A549 (cell line): ENCODE data around the gene TCF3.

Experiments used
- POLR2A ChIP-seq: IDR thresholded peaks from 2 replicates; pipeline ENCODE4 v1.6.1; 2012; ENCODE audit warnings: mild to moderate bottlenecking, low read length
- TF ChIP-seq, protein P1 (sequence below): fragments of >200 bp; sonication (Bioruptor Twin); formaldehyde crosslinking; IDR thresholded peaks from 3 replicates; pipeline ENCODE4 v1.5.1; 2016

- TF ChIP-seq, protein P1, sequence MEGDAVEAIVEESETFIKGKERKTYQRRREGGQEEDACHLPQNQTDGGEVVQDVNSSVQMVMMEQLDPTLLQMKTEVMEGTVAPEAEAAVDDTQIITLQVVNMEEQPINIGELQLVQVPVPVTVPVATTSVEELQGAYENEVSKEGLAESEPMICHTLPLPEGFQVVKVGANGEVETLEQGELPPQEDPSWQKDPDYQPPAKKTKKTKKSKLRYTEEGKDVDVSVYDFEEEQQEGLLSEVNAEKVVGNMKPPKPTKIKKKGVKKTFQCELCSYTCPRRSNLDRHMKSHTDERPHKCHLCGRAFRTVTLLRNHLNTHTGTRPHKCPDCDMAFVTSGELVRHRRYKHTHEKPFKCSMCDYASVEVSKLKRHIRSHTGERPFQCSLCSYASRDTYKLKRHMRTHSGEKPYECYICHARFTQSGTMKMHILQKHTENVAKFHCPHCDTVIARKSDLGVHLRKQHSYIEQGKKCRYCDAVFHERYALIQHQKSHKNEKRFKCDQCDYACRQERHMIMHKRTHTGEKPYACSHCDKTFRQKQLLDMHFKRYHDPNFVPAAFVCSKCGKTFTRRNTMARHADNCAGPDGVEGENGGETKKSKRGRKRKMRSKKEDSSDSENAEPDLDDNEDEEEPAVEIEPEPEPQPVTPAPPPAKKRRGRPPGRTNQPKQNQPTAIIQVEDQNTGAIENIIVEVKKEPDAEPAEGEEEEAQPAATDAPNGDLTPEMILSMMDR = no peak
- no peak for TF ChIP-seq POLR2A
These were observed 6.6 kb upstream of the TCF3 start for GRCh38 chr19:1659084-1659427.
